Activated CD8-positive, alpha-beta memory T cell treated with anti-CD3 and anti-CD28 coated beads for 36 hours (primary cell): ENCODE data around the gene ETS1. TPM values are rescaled to one million over a fixed set of nuclear protein-coding genes. Genes with fewer than 3 reads are reported as not detected.

Source experiments
- CTCF ChIA-PET: fragments of 350-600 bp; sonication (Branson Sonifier 250); formaldehyde crosslinking; loops from one replicate; lab custom pipeline; 2021; ENCODE audit warnings: antibody characterized with exemption; lab: Charles Lee
- POLR2A ChIA-PET: fragments of 350-600 bp; sonication (Branson Sonifier 250); formaldehyde crosslinking; loops from one replicate; lab custom pipeline; 2021; ENCODE audit warnings: antibody characterized with exemption; lab: Charles Lee
- total RNA-seq, 2 experiments: library from RNA; stranded (reverse); gene quantifications; one replicate each; pipeline ENCODE4 v1.2.3, GENCODE V29; 2021

ETS1 gene
- total RNA-seq, 2 experiments from 2014 or later, result 417 to 420 TPM

- POLR2A ChIA-PET, result interaction anchor here (0.6 to 5.4 kb wide), 13 partner anchors 12 to 231 kb away, joined by 3 to 110 read pairs (median 4); no protein-coding TSS in a partner anchor
- CTCF ChIA-PET, result interaction anchor here (0.7 to 2.5 kb wide), 4 partner anchors 12 to 39 kb away, joined by 3 to 18 read pairs (median 4); no protein-coding TSS in a partner anchor
Measured at GRCh38 chr11:128521682-128522054, 65.7 kb downstream of the ETS1 start.

DNA sequence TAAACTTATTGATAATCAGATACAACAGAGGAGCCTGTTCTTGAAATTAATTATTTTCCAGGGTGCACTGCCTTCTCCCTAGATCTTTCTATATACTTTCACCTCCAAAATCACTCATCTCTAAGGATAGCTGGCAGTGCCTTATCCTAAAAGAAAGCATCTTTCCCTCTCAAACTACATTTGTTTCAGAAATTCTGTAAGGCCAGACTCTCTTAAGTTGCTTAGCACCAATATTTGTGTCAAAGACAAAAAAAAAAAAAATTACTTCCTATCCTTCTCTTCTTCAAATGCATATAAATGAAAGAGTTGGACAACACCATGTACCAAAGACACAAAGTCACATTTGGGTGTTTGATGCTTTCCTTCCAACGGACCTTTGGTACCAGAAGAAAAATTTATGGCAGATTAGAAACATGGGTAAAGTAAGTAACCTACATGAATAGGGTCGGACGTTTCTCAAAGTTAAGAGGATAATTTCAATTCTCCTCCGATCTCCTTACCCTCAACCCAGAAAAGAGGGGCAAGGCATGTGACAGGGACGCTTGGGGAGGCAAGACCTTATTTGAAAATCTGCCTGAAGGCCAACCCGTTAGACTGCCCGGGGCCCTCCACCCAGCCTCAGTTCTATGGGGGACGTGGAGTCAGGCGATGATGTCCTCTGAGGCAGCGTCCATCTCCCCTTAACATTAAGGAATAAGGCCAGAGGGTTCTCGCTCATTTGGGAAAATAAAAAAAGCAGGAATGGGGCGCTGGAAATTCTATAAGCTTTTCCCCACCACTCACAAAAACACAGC, 66.3 kb downstream of the ETS1 start:
- ChIA-PET POLR2A (interaction anchor here (0.8 to 7.3 kb wide), 17 partner anchors 11 to 230 kb away, joined by 3 to 110 read pairs (median 8); no protein-coding TSS in a partner anchor), CTCF (interaction anchor here (0.8 to 2.5 kb wide), 5 partner anchors 11 to 349 kb away, joined by 3 to 18 read pairs (median 6); no protein-coding TSS in a partner anchor)

GRCh38 chr11:128520206-128520887, 67.0 kb downstream of the ETS1 start:
- POLR2A ChIA-PET, result interaction anchor here (0.7 to 7.3 kb wide), 11 partner anchors 10 to 229 kb away, joined by 3 to 110 read pairs (median 8); no protein-coding TSS in a partner anchor
- CTCF ChIA-PET, result interaction anchor here (1.3 to 2.5 kb wide), 7 partner anchors 11 to 348 kb away, joined by 3 to 18 read pairs (median 7); no protein-coding TSS in a partner anchor

DNA sequence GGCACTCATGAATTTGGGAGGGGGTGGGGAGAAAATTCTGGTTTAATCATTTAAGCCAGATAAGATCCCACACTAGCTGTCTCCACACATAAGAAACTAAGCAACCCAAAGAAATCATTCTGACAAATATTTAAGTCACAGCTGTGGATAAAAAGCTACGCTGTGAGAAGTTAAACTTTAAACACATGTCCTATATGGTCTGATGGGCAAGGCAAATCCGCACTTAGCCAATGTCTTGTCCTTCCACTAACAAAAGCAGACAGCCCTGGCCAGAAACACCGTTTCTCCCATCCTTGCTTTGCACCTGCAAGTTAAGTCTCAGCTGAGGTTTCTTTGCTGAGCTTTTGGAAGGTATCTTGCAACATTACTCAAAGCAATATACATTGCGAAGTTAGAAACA, 68.0 kb downstream of the ETS1 start:
- ChIA-PET CTCF (interaction anchor here (0.7 to 3.2 kb wide), 12 partner anchors 9 to 347 kb away, joined by 3 to 18 read pairs (median 5); no protein-coding TSS in a partner anchor), POLR2A (interaction anchor here (0.7 to 7.3 kb wide), 14 partner anchors 9 to 229 kb away, joined by 3 to 110 read pairs (median 8); no protein-coding TSS in a partner anchor)

DNA sequence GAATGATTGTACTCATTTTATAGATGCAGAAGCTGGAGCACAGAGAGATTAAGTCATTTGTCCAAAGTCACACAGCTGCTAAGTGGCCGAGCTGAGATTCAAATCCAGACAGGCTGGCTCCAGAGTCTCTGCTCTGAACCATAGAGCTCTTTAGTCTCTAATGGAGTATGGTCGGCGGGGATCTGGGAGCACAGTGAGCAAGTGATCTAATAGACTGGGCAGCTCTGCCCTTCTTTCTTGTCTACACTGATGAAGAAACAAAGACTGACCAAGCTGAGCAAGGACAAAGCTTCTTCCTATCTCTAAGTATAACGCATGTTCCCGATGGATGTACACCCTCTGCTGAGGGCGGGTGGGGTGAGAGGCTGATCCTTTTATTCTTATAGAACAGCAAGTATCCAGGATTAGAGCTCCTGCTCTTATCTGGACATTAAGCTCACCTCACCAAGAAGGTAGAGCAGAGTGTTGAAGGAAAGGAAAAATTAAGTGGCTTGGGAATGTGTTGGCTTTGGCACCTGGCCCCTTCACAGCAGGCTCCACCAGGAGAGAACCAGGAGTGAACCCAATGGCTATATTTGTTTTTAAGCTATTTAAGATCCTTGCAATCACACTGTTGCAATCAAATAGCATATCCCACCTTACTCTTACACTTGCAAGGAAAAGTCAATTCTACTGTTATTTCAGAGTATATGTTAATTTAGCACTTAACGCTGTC, 68.7 kb downstream of the ETS1 start:
- ChIA-PET CTCF (interaction anchor here (0.7 to 3.2 kb wide), 13 partner anchors 9 to 347 kb away, joined by 3 to 12 read pairs (median 4); no protein-coding TSS in a partner anchor), POLR2A (interaction anchor here (0.5 to 7.3 kb wide), 16 partner anchors 9 to 228 kb away, joined by 3 to 110 read pairs (median 6); no protein-coding TSS in a partner anchor)

GRCh38 chr11:128517451-128518230, 69.7 kb downstream of the ETS1 start:
- ChIA-PET CTCF (interaction anchor here (0.9 to 3.2 kb wide), 12 partner anchors 8 to 346 kb away, joined by 3 to 12 read pairs (median 4); no protein-coding TSS in a partner anchor), POLR2A (interaction anchor here (0.7 to 7.3 kb wide), 15 partner anchors 8 to 228 kb away, joined by 3 to 110 read pairs (median 5); no protein-coding TSS in a partner anchor)

DNA sequence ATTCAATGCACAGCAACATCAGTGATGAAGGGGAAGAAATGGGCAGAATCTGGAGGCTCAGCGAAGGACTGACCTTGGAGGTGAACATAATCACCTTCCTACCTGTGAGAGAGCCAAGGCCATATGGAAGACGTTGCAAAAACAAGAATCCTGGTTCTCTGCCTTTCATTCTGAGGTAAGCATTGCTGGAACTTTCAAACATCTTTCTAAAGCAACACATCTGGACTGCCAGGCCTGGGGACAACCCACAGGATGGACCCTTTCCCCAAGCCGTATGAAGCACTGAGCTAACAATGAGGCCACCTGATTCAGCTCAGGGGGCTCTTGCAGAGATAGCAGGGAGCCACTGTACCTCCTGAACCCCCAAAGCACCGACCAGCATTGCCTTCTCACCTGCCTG, 70.5 kb downstream of the ETS1 start:
- POLR2A ChIA-PET, result interaction anchor here (0.7 to 7.3 kb wide), 10 partner anchors 7 to 227 kb away, joined by 3 to 110 read pairs (median 4); no protein-coding TSS in a partner anchor
- CTCF ChIA-PET, result interaction anchor here (1.1 to 3.2 kb wide), 5 partner anchors 9 to 115 kb away, joined by 3 to 12 read pairs (median 4); no protein-coding TSS in a partner anchor

DNA sequence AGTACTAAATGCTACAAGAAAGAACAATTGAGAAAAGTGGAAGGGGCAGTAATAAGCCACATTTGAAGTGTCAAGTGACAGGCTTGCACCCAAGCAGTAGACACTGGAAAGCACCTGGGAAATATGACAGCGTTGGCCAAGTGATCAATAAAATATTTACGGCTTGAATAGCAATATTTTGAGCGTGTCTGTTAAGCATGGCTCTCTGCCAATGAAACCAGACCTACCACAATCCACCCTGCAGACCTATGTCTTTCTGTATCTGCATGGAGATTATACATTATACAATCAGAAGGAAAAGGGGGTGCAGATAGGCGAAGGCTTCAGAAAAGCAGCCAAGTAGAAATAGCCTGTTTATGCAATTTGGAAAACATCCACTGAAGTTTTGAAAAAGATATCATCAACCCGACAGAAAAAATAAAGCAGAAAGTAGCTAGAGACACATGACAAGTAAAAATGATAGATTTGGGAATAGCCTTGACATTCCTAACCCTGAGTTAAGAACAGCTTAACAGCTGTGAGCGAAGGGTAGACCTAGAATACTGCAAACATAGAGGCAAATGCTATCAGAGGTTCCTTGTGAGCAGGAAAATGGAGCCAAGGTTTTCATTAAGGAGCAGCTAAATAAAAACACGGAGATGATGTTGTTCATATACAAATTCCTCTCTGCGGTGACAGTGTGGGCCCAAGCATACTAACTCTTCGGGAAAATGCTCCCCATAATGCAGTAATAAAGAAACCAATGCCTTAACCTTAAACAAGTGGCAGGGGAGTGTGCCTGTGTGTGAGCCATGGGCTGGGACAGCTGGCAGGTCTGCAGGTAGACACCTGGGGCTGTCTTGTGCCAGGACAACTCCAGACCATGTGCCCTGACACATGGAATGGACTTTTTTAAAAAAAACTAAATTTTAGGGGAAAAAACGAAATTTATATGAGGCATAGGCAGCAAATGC, 71.3 kb downstream of the ETS1 start:
- ChIA-PET CTCF (interaction anchor here (0.9 to 3.2 kb wide), 6 partner anchors 8 to 116 kb away, joined by 3 to 12 read pairs (median 4); no protein-coding TSS in a partner anchor), POLR2A (interaction anchor here (0.8 to 7.3 kb wide), 9 partner anchors 9 to 112 kb away, joined by 3 to 64 read pairs (median 4); no protein-coding TSS in a partner anchor)

DNA sequence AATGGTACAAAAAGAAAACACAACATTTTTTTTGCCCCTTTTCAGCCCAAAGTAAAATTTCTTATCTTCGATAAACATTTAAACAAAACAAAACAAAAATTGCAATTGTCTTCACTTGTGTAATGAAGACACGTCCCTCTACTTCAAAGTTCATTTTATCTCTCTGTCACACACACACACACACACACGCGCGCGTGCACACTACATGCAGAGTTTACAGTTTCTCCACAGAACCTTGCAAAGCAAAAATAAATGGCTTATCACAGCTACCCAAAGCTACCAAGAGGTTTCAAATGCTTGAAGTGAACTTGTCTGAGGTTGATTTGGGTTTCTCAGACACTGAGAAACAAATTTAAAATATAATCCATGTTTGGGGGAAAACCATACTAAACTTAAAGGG, 72.3 kb downstream of the ETS1 start:
- POLR2A ChIA-PET, result interaction anchor here (0.7 to 7.3 kb wide), 4 partner anchors 10 to 36 kb away, joined by 3 to 64 read pairs (median 4); no protein-coding TSS in a partner anchor
- CTCF ChIA-PET, result interaction anchor here (0.9 kb wide), 1 partner anchor 14 kb away, joined by 4 read pairs; no protein-coding TSS in a partner anchor

- ChIA-PET POLR2A (interaction anchor here (0.6 to 7.3 kb wide), 6 partner anchors 10 to 115 kb away, joined by 3 to 64 read pairs (median 3); no protein-coding TSS in a partner anchor), CTCF (interaction anchor here (0.9 kb wide), 1 partner anchor 13 kb away, joined by 4 read pairs; no protein-coding TSS in a partner anchor)
Measured at GRCh38 chr11:128513915-128514681, 73.3 kb downstream of the ETS1 start.

DNA sequence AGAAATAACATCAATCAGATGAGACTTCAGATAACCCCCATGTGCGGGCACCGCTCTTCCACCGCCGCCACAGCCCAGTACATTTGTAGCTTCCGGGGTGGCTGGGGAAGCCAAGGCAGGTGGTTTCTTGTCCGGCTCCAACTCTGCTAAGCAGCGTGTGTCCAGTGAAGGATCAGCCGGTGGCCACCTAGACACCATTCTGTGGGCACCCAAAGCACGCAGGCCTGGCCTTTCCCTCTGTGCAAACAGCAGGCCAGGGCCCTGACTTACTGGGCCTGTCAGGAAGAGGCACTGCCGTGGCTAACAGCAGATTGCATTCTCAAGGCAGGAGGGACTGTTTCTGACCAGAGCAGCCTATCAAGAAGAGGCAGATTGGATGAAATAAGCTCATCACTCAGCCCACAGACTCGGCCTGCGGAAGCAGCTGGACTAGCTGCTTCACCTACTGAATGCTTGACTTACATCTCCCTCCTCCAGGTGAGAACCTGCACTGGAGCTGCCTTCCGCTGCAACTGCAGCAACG, 74.8 kb downstream of the ETS1 start:
- CTCF ChIA-PET, result interaction anchor here (1.1 to 1.6 kb wide), 4 partner anchors 12 to 211 kb away, joined by 3 to 5 read pairs (median 4); no protein-coding TSS in a partner anchor
- POLR2A ChIA-PET, result interaction anchor here (0.7 to 6.6 kb wide), 16 partner anchors 7 to 221 kb away, joined by 3 to 110 read pairs (median 4); no protein-coding TSS in a partner anchor

- ChIA-PET POLR2A (interaction anchor here (0.9 to 6.6 kb wide), 12 partner anchors 8 to 222 kb away, joined by 3 to 110 read pairs (median 4); no protein-coding TSS in a partner anchor), CTCF (interaction anchor here (0.6 to 4.4 kb wide), 10 partner anchors 9 to 1559 kb away, joined by 3 to 18 read pairs (median 4); no protein-coding TSS in a partner anchor)
Measured at GRCh38 chr11:128511712-128512111, 75.6 kb downstream of the ETS1 start.

DNA sequence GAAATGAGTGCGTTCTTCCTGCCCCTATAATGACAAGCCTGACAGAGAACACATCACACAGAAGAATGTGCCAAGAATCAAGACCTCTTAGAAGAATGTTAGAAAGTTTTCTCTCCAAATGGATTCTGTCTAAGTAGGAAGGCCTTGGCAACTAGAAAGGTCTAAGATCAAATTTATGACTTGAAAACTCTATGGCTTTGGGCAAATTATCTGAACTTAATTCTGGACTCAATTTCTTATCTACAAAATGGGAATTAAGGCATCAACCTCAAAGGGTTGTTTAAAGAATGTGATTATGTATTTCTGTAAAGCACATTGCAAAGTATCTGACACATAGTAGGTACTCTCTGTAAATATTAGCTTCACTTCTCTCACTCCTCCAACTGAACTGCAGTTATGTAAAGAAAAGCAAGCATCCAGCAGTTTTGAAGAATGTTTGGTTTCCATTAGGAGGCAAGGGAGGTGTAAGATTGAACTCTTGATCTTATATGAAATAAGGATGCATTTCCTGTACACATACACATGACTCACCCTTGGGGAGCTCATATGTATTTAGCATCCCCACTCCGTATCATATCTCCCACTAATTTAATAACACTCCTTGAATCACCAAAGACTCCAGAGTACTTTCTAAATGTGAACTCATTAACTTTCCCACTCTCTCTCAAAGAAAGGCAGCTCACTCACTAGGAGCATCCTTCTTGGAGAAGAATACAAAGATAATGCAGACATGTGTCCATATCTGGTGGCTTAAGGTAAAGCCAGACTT, 77.6 kb downstream of the ETS1 start:
- CTCF ChIA-PET, result interaction anchor here (0.7 to 4.4 kb wide), 6 partner anchors 9 to 121 kb away, joined by 3 to 18 read pairs (median 4); no protein-coding TSS in a partner anchor
- POLR2A ChIA-PET, result interaction anchor here (0.6 to 6.6 kb wide), 8 partner anchors 10 to 71 kb away, joined by 3 to 110 read pairs (median 6); no protein-coding TSS in a partner anchor
